IMR-90 (cell line): Measurements from ENCODE around the gene IFT43. TPM values are rescaled to one million over a fixed set of nuclear protein-coding genes. Genes with fewer than 3 reads are reported as not detected.

Source experiments
- ATAC-seq: fragments of 200-7000 bp; cut with Tn5 transposase; 2 replicates; pipeline ENCODE4 v1.9.1; 2020; ENCODE audit warnings: low read depth, mild to moderate bottlenecking, moderate library complexity
- BruUV-seq: library from RNA; stranded (reverse); fragments of 400-500 nt; replicated peaks from 2 replicates; lab custom pipeline; 2021; lab: Mats Ljungman, UMichigan
- CTCF ChIA-PET: fragments of 300-600 bp; formaldehyde crosslinking; extraction: SDS; loops from one replicate; lab custom pipeline; 2021; ENCODE audit warnings: antibody characterized with exemption; lab: Yijun Ruan, JAX
- POLR2A ChIA-PET: fragments of 300-600 bp; sonication (Branson Sonifier 250); formaldehyde crosslinking; loops from one replicate; lab custom pipeline; 2022; ENCODE audit warnings: antibody characterized with exemption; ENCODE audit not compliant: unreplicated experiment; lab: Charles Lee
- DNase-seq: peaks from one replicate; pipeline ENCODE4 v3.0.0; 2013
- H2AFZ ChIP-seq: replicated peaks from 2 replicates; pipeline ENCODE3; 2013; ENCODE audit warnings: low read length, mild to moderate bottlenecking; ENCODE audit not compliant: poor library complexity
- H2AK5ac ChIP-seq: 2 replicates; pipeline ENCODE4 v1.6.1; 2013; ENCODE audit warnings: low read depth, low read length, inconsistent platforms
- H2AK9ac ChIP-seq: replicated peaks from 2 replicates; pipeline ENCODE3; 2013; ENCODE audit warnings: mild to moderate bottlenecking, low read depth, low read length, moderate library complexity; ENCODE audit not compliant: poor library complexity
- H2BK120ac ChIP-seq: 2 replicates; pipeline ENCODE4 v1.6.1; 2013; ENCODE audit warnings: low read depth, low read length, inconsistent platforms
- H2BK15ac ChIP-seq: 3 replicates; pipeline ENCODE4 v1.6.1; 2013; ENCODE audit warnings: low read depth, low read length, inconsistent platforms
- H2BK20ac ChIP-seq: 2 replicates; pipeline ENCODE4 v1.6.1; 2013; ENCODE audit warnings: low read depth, mild to moderate bottlenecking, inconsistent platforms, low read length, moderate library complexity
- H2BK5ac ChIP-seq: 2 replicates; pipeline ENCODE4 v1.6.1; 2013; ENCODE audit warnings: mild to moderate bottlenecking, low read depth, low read length, inconsistent platforms; ENCODE audit not compliant: poor library complexity, severe bottlenecking
- H3K14ac ChIP-seq: replicated peaks from 2 replicates; pipeline ENCODE4 v1.6.1; 2013; ENCODE audit warnings: low read depth, low read length, inconsistent platforms
- H3K18ac ChIP-seq: 2 replicates; pipeline ENCODE4 v1.6.1; 2013; ENCODE audit warnings: low read depth, low read length, control low read depth
- H3K23ac ChIP-seq: 2 replicates; pipeline ENCODE4 v1.6.1; 2013; ENCODE audit warnings: low read depth, low read length, inconsistent platforms
- H3K27ac ChIP-seq: 2 replicates; pipeline ENCODE4 v1.5.1; 2013; ENCODE audit warnings: mild to moderate bottlenecking, control low read depth, low read length; ENCODE audit not compliant: insufficient read depth
- H3K27me3 ChIP-seq: 2 replicates; pipeline ENCODE4 v1.6.1; 2013; ENCODE audit warnings: low read length; ENCODE audit not compliant: control insufficient read depth, insufficient read depth
- H3K36me3 ChIP-seq: 2 replicates; pipeline ENCODE4 v1.6.1; 2013; ENCODE audit warnings: low read length, mixed read lengths; ENCODE audit not compliant: control insufficient read depth, insufficient read depth
- H3K4ac ChIP-seq: 2 replicates; pipeline ENCODE4 v1.6.1; 2013; ENCODE audit warnings: low read depth, low read length, inconsistent platforms
- H3K4me1 ChIP-seq: 2 replicates; pipeline ENCODE4 v1.6.1; 2013; ENCODE audit warnings: low read length, mixed read lengths; ENCODE audit not compliant: control insufficient read depth, insufficient read depth
- H3K4me2 ChIP-seq: 2 replicates; pipeline ENCODE4 v1.6.1; 2013; ENCODE audit warnings: low read depth, mild to moderate bottlenecking, control low read depth, low read length, moderate library complexity
- H3K4me3 ChIP-seq: 2 replicates; pipeline ENCODE4 v1.5.1; 2013; ENCODE audit warnings: low read depth, mild to moderate bottlenecking, control low read depth, low read length, moderate library complexity; ENCODE audit not compliant: insufficient read depth
- H3K56ac ChIP-seq: 2 replicates; pipeline ENCODE4 v1.6.1; 2013; ENCODE audit warnings: low read length, inconsistent platforms; ENCODE audit not compliant: insufficient read depth; ENCODE audit errors: extremely low read depth
- H3K79me1 ChIP-seq, 2 experiments: 2 replicates each; pipeline ENCODE4 v1.6.1; 2013; ENCODE audit warnings: low read length in 2 of 2, inconsistent platforms in 1 of 2, low read depth in 1 of 2
- H3K9ac ChIP-seq: 2 replicates; pipeline ENCODE4 v1.6.1; 2013; ENCODE audit warnings: low read depth, low read length, control low read depth
- H3K9me1 ChIP-seq: 2 replicates; pipeline ENCODE4 v1.6.1; 2013; ENCODE audit warnings: low read length, inconsistent platforms; ENCODE audit not compliant: insufficient read depth
- H3K9me3 ChIP-seq: 2 replicates; pipeline ENCODE4 v1.6.1; 2013; ENCODE audit warnings: low read length; ENCODE audit not compliant: control insufficient read depth, insufficient read depth
- H4K20me1 ChIP-seq: 2 replicates; pipeline ENCODE4 v1.6.1; 2013; ENCODE audit warnings: low read length, inconsistent platforms; ENCODE audit not compliant: insufficient read depth
- H4K5ac ChIP-seq: 2 replicates; pipeline ENCODE4 v1.6.1; 2013; ENCODE audit warnings: mild to moderate bottlenecking, low read depth, low read length, control low read depth
- H4K8ac ChIP-seq, 2 experiments: 2 replicates each; pipeline ENCODE4 v1.6.1; 2013; ENCODE audit warnings: low read depth in 2 of 2, low read length in 2 of 2, control low read depth in 1 of 2, inconsistent platforms in 1 of 2
- H4K91ac ChIP-seq: 2 replicates; pipeline ENCODE4 v1.6.1; 2013; ENCODE audit warnings: low read depth, low read length, inconsistent platforms; ENCODE audit not compliant: insufficient read depth
- CHD1 ChIP-seq: IDR thresholded peaks from 2 replicates; pipeline ENCODE4 v1.6.1; 2012; ENCODE audit warnings: low read depth, low read length, improper control_type of control experiment
- FOS ChIP-seq: fragments of 150-350 bp; IDR thresholded peaks from 2 replicates; pipeline ENCODE4 v1.6.1; 2016; ENCODE audit warnings: low read depth, low read length
- NFE2L2 ChIP-seq: fragments of 150-350 bp; IDR thresholded peaks from 2 replicates; pipeline ENCODE4 v1.6.1; 2016; ENCODE audit warnings: low read depth, mild to moderate bottlenecking, low read length
- WGBS, 2 experiments: methylation state at CpG; one replicate each; pipeline versions ENCODE4 v1.1.5 to v1.1.7; 2013; ENCODE audit warnings: missing lambda C conversion rate in 2 of 2; ENCODE audit not compliant: insufficient read length in 1 of 2; ENCODE audit errors: extremely low coverage in 2 of 2; 5-methylcytosine and 5-hydroxymethylcytosine counted together
- dilution Hi-C: fragments of 300-500 bp; cut with HindIII; formaldehyde crosslinking; loops from one replicate; pipeline ENCODE4 v1.14.3; 2018; ENCODE audit warnings: low sequenced_read_pairs; ENCODE audit not compliant: unreplicated experiment
- in situ Hi-C: fragments of 300-500 bp; cut with MboI; formaldehyde crosslinking; loops from 3 replicates; pipeline ENCODE4 v1.14.3; 2019; ENCODE audit warnings: low sequenced_read_pairs, inconsistent platforms, mixed read lengths
- intact Hi-C: fragments of 100-400 bp; cut with micrococcal nuclease; formaldehyde crosslinking; loops from 2 replicates; pipeline ENCODE4 v1.10.0; 2022
- polyA plus RNA-seq, 3 experiments: library from polyadenylated mRNA; depleted of rRNA; stranded (reverse); fragments of >200 nt; gene quantifications; 2 replicates each; pipeline ENCODE4 v1.2.3, GENCODE V29; 2012; ENCODE audit warnings: low replicate concordance in 1 of 3
- total RNA-seq: library from RNA; depleted of rRNA; stranded (reverse); fragments of >200 nt; gene quantifications from 2 replicates; pipeline ENCODE4 v1.2.3, GENCODE V29; 2012
- TF ChIP-seq, protein P1 (sequence below): fragments of 150-350 bp; IDR thresholded peaks from 2 replicates; pipeline ENCODE4 v1.6.1; 2016; ENCODE audit warnings: low read depth, mild to moderate bottlenecking, low read length, moderate library complexity, borderline replicate concordance

IFT43 gene
- total and polyA plus RNA-seq, 2 of the 4 experiments (the other 2 are of a cell fraction): 41.4 to 43.2 TPM

DNA sequence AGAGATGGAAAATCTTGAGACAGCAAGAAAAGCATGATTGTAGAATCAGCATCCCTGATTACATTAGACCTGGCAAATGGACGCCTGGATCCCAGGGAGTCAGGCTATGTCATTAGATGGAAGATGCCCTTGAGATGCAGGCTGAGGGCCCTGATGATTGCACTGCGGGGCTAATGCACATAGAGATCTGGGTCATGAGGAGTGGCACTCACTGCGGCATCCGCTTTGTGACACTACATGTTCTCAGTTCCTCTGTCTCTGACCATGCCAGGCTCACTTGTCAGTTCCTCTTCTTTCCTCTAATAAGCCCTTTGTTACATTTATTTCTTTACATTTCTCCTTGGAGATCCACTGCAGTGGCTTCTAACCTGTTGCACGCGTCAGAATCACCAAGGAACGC is 96.1 kb downstream of the IFT43 start:
- H2AK5ac ChIP-seq: no peak overlapping the region
- H3K27me3 ChIP-seq: no peaks in the 10 kb centered on the region; the same call in 1 of the 2 replicates
- dilution Hi-C loops (no loop called here), intact Hi-C loops (no loop called here), in situ Hi-C loops (no loop called here)
- no peak overlapping the region for H3K9ac ChIP-seq
- no peak for ATAC-seq
- no peak overlapping the region for H2BK5ac ChIP-seq
- H3K18ac ChIP-seq: no peak overlapping the region
- no CpG with 5 or more reads among the region's 7 CpGs for WGBS, 2 experiments
- no peaks in the 10 kb centered on the region for H4K20me1 ChIP-seq
- H3K4ac ChIP-seq: no peak overlapping the region
- H3K9me1 ChIP-seq: no peaks in the 10 kb centered on the region
- H2BK20ac ChIP-seq: no peak overlapping the region
- H2BK15ac ChIP-seq: no peak overlapping the region
- no peaks in the 10 kb centered on the region for H3K4me1 ChIP-seq
- no peaks in the 10 kb centered on the region for H3K9me3 ChIP-seq
- BruUV-seq: no TSS peak
- no peak overlapping the region for H3K4me2 ChIP-seq
- H2BK120ac ChIP-seq: no peak overlapping the region
- no peak overlapping the region for H4K8ac ChIP-seq
- no peak overlapping the region for H3K4me3 ChIP-seq
- ChIA-PET POLR2A (no interaction called here), CTCF (no interaction called here)
- no peak overlapping the region for H3K14ac ChIP-seq
- H4K5ac ChIP-seq: no peak overlapping the region
- no peak overlapping the region for H2AFZ ChIP-seq
- H4K91ac ChIP-seq: no peak overlapping the region
- H2AK9ac ChIP-seq: no peak overlapping the region
- no peaks in the 10 kb centered on the region for H3K79me1 ChIP-seq
- no peak for TF ChIP-seq NFE2L2
- TF ChIP-seq, protein P1, sequence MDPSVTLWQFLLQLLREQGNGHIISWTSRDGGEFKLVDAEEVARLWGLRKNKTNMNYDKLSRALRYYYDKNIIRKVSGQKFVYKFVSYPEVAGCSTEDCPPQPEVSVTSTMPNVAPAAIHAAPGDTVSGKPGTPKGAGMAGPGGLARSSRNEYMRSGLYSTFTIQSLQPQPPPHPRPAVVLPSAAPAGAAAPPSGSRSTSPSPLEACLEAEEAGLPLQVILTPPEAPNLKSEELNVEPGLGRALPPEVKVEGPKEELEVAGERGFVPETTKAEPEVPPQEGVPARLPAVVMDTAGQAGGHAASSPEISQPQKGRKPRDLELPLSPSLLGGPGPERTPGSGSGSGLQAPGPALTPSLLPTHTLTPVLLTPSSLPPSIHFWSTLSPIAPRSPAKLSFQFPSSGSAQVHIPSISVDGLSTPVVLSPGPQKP: no peak
- TF ChIP-seq CHD1: no peak
- TF ChIP-seq FOS: no peak
- H3K56ac ChIP-seq: no peak overlapping the region
- H3K27ac ChIP-seq: no peak overlapping the region
- H3K36me3 ChIP-seq: peaks cover 5% of the 10 kb centered on the region; the same call in 1 of the 2 replicates
- DNase-seq: no peak
- no peak overlapping the region for H3K23ac ChIP-seq
